Measurements from ENCODE around the gene PPP2R3B. TPM values are rescaled to one million over a fixed set of nuclear protein-coding genes. Genes with fewer than 3 reads are reported as not detected.
"Not testable (repeated sequence)": the region's sequence is repeated elsewhere in the genome, so short reads cannot be mapped to it uniquely, and the experiment has no call there.

The PPP2R3B gene, protein sequence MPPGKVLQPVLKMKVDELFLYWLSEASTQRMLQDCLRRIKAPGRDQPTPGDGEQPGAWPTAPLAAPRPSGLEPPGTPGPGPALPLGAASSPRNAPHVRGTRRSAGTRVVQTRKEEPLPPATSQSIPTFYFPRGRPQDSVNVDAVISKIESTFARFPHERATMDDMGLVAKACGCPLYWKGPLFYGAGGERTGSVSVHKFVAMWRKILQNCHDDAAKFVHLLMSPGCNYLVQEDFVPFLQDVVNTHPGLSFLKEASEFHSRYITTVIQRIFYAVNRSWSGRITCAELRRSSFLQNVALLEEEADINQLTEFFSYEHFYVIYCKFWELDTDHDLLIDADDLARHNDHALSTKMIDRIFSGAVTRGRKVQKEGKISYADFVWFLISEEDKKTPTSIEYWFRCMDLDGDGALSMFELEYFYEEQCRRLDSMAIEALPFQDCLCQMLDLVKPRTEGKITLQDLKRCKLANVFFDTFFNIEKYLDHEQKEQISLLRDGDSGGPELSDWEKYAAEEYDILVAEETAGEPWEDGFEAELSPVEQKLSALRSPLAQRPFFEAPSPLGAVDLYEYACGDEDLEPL
- total RNA-seq: 27.6 and 38.3 TPM in 2 replicates

DNA sequence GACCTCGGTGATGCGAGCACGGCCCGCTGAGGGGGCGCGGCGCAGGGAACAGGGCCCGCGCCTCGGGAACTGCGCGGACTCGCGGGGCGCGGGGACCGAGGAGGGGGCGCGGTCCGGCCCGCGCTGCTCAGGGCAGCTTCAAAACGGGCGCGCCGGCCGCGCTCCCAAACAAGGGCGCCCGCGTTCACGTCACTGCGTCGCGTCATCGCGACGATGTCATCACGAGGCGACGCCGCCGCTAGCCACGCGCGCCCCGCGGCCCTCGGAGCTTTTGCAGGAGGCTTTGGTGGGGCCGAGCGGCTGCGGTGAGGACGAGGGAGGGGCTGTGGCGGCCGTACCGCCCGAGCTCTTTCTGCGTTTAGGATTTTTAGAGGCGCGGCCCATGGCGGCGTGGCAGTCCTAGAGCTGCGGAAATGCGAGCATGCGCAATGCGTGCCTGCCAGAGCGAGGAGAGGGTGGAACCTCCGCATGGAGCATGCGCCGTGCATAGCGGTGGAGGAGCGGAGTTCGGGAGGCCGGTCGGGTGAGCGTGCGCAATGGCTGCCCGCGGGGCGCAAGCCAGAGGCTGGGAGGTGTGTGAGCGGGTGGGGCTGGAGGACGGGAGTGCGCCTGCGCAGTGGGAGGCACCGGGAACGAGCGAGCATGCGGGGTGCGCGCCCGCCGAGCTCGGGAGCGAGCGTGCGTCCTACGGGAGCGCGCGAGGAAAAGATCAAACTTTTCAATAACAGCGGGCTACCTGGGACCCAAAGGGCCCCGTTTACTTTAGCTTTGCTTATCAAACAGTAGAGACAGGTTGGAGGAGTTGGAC, at the start of gene PPP2R3B:
Gene PPP2R3B, minus strand, starts transcription at position 140 of the 808 bp plus-strand sequence. CDS start 216 bp downstream, outside the sequence.
- TF ChIP-seq CTCF (conservative IDR thresholded peaks at IDR 0.05; ENCODE audit: low read depth, low read length): no peak
- peak within 1 kb of the TSS; percentile 73 for H3K4me3 ChIP-seq (ENCODE audit: low read depth, low read length)
- DNase-seq (ENCODE audit: low read depth): peak; percentile 63

- H3K4me3 ChIP-seq (ENCODE audit: low read depth, low read length): no peak overlapping the region
- TF ChIP-seq CTCF (conservative IDR thresholded peaks at IDR 0.05; ENCODE audit: low read depth, low read length): no peak
- DNase-seq (ENCODE audit: low read depth): no peak
Measured at GRCh38 chrX:435536-436122, 48.9 kb upstream of the PPP2R3B start.

GRCh38 chrX:434946-435345, 48.2 kb upstream of the PPP2R3B start:
- no peak for TF ChIP-seq CTCF (conservative IDR thresholded peaks at IDR 0.05; ENCODE audit: low read depth, low read length)

DNA sequence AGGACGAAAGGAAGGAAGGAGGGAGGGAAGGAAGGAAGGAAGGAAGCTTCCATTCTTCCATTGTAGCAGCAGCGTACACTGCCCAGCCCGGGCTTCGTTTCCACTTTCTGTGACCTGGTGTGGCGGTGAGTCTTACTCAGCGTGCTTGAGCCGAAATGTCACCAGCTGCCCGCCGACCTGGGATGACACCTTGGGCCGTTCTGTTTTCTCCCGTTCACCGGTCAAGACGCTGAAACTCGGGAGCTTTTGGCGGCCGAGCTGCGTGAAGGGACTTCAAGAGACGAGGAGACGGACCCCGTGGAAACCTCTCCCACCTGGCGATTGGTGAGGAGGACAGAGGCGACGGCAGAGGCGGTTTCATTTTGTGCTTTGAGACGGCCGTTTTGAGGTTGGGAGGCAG, 47.1 kb upstream of the PPP2R3B start:
- no peak overlapping the region for H3K4me3 ChIP-seq (ENCODE audit: low read depth, low read length)

More at GRCh38 chrX:434946-435345, 48.2 kb upstream of the PPP2R3B start:
- H3K4me3 ChIP-seq (ENCODE audit: low read depth, low read length): no peak overlapping the region
- DNase-seq (ENCODE audit: low read depth): no peak

DNA sequence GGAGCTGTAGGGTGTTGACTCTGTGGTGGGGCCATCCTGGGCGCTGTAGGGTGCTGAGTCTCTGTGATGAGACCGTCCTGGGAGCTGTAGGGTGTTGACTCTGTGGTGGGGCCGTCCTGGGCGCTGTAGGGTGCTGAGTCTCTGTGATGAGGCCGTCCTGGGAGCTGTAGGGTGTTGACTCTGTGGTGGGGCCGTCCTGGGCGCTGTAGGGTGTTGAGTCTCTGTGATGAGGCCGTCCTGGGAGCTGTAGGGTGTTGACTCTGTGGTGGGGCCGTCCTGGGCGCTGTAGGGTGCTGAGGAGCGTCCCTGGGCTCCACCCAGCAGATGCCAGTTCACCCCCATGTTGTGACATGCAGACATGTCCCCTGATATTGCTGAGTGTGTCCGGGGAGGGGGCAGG, 46.0 kb upstream of the PPP2R3B start:
- not testable (repeated sequence) for DNase-seq (ENCODE audit: low read depth); H3K4me3 ChIP-seq (ENCODE audit: low read depth, low read length)

More for the DNA sequence above, 47.1 kb upstream of the PPP2R3B start:
- TF ChIP-seq CTCF (conservative IDR thresholded peaks at IDR 0.05; ENCODE audit: low read depth, low read length): no peak
- no peak for DNase-seq (ENCODE audit: low read depth)

GRCh38 chrX:431492-432111, 44.9 kb upstream of the PPP2R3B start:
- DNase-seq (ENCODE audit: low read depth): no peak
- H3K4me3 ChIP-seq (ENCODE audit: low read depth, low read length): no peak overlapping the region
- TF ChIP-seq CTCF (conservative IDR thresholded peaks at IDR 0.05; ENCODE audit: low read depth, low read length): no peak
